ENCODE results near the gene CTU2.

Gene CTU2

DNA sequence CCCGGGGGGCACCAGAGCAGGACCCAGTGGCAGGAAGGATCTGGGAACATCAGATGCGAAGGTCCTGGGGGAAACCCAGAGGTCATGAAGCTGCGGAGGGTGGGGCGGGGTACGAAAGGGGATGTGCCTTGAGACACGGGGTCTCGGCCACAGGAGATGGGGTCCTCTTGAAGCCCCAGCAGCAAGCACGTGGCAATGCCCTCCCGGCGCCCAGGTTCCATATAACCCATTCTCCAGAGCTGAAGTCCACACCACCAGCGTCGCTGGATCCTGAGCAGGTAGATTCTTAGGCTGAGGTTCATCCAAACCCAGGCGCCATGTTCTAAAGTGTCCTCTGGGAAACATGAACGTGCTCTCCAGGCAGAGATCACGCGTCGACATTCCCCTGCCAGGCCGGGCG, 57.8 kb downstream of the CTU2 start:
- no peak for DNase-seq

DNA sequence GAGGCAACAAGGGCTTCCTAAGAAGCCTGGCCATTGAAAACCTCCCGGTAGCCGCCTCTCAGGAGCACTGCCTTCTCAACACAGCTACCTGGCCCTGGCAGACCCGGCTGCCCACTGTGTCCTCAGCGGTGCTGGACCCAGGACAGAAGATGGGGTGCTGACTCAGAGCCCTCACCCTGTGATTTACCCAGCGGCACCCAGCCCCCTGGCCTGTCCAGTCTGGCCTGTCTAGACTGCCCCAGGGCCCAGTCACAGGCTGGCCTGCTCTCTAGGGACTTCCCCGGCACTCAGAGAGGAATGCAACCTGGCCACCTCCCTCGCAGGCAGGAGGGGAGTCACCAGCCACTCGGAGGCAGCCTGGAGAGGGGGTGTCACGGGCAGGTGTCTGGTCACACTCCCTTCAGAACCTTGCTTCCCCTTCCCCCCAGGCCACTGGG, 58.6 kb downstream of the CTU2 start:
- DNase-seq, result no peak
